ENCODE data around the gene PACRG.

Gene PACRG

DNA sequence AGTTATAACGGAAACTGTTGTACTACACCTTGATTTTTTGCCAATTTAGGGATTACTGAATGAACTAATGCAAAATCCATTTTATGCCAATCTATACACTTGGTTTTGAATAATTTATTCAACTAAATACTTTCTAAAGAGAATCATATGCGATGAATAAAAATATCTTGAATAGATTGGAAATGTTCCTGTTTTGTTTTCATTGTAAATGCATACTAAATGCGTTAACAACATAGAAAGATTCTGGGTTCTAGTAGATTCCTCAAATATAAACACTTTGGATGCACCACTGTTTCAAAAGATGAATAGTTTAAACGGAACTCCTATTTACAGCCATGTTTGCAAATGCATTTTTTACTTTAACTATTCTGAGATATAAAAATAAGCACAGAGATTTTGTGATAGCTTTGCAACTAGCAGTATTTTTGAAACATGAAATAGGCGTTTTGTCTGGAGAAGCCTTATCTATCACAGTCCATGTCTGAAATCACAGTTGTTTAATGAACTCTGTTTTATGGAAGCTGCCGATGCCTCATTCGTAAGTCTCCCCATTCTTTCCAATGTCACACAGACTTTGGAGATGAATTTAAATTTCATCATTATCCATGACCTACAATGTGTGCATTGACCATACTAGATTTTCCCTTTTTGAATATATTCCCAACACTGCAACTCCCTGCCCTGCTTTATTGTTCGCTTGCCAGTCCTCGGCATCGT is 409.1 kb downstream of the PACRG start:
- no peak for DNase-seq (ENCODE audit: low read depth in 2 of 2)

DNA sequence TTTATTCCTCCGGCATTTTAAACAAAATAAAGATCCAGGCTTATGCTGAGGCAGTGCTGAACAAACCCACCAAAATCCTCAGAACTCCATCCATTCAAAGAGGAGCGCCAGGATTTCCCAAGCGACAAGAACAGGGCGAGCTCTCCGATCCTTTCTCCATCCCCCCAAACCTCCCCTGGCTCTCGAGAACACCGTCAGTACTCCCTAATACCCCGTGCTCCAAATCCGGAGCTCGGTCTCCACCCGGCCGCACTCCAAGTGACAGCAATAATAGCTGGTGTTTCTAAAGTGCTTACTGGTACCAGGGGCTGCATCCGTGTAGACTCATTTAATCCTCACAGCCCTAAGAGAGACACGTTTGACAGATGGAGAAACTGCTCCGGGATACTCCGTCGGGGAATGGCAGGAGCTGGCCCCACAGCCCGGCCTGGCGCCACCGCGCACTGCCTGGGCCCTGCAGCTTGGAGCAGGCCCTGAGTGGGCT is 409.7 kb downstream of the PACRG start:
- no peak for DNase-seq (ENCODE audit: low read depth in 2 of 2)

DNA sequence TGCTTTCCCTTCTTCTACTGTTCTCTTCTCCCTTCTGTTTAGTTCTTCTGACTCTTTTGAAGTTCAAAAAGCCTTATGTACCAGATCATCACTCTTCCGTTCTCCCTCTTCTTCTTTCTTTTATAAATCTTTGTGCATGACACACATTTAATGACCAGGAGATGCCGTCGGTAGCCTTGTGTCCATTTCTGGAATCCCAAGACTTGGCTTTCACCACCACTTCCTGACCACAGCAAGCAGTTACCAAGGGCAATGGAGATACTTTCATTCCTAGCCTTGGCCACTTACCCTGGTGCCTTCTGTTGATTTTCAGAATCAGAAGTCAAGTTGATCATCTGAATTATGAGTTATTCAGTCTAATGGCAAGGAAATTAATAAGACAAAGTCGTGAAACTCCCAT is 418.3 kb downstream of the PACRG start:
- DNase-seq (ENCODE audit: low read depth in 2 of 2), result no peak

DNA sequence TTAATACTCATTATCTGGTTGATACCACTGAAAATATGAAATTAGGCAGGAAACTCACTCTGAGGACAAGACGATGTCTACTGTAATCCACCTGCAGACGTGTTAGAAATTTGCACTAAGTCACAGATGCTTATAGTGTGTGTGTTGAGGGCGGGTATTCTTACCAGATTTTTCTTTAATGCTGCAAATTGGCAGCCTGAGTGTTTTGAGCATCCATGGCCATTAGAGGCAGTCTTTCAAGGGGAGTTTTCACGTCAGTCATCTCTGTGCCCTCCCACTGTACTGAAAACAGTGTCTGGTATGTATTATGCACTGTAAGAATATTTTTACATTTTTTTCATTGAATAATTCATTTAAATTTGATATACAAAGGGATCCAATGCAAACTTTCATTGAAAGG is 420.2 kb downstream of the PACRG start:
- no peak for DNase-seq (ENCODE audit: low read depth in 2 of 2)

DNA sequence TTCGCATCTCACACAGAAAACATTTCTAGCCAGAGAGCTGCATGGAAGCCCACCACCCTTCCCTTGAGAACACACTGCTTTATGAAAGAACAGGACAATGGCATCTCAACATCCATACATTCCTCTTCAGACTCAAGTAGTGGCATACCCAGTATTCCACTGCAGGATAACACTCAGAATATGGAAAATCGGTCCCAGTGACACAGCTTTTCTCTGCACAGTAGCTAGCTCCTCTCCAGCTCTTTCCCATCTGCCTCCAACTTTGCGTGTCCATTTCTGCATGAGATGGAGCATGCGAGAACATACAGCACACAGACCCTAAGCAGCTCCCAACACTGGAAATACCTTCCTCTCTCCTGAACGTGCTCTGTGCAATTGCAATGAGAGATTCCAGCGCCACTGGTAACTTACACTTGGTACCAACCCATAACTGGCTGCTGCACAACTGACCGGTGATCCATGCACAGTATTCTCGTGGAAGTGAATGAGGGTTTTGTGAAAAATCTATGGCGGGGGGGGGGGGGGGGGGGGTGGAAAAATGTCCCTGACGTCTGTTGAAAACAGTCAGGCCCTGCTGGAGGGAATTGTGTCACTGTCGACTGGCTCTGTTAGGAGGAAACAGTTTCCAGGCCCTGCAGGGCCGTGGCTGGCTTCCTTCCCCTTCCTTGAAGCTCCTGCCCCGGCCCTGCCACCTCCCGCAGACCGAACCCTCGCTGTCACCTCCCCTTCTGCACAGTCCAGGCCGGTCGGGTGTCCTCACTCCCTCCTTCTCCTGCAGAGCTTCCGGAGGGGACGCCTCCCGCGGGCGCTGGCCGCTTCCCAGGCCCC is 420.9 kb downstream of the PACRG start:
- DNase-seq (ENCODE audit: low read depth in 2 of 2), result no peak

DNA sequence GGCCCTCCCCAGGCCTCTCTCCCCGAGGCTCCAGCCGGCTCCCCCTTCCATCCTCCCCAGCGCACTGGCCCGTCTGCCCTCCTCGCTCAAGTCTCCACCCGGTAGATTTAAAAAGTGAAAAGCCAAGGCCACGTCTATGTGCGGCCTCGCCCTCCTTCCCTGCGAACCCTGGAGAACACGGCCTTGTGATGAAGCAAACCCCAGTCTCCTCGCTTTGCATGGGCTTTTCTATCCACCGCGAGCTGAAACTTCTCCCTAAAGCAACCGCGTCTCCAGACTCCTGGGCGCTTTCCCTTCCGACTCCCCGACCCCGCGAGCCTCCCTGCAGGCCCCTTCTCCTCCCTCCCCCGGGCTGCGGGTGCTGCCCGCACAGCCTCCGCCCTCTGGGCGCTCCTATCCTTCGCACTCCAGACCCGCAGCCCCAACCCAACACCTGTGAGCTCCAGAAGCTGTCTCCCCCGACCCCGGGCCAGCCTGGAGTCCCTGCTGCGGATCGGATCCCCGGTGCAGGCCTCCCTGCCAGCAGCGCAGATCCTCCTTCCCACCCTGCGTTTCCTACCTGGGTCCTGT is 421.6 kb downstream of the PACRG start:
- no peak for DNase-seq (ENCODE audit: low read depth in 2 of 2)

DNA sequence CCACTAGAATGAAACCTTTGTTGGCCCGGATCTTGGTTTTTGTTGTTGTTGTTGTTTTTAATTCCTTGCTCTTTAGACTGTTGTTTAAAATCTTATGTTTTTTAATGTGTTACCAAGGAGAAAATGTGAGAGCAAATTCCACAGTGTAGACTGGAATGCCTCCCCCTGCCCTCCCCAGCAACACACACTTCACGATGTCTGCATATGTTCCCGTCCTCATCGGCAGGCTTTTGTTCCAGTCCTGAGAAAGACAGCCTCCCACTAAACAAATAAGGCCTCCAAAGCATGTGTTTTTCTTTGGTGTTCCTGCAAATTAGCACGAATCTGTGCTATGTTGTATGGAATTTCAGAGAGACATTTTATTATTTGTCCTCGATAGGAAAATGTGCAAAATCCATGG is 423.4 kb downstream of the PACRG start:
- no peak for DNase-seq (ENCODE audit: low read depth in 2 of 2)

DNA sequence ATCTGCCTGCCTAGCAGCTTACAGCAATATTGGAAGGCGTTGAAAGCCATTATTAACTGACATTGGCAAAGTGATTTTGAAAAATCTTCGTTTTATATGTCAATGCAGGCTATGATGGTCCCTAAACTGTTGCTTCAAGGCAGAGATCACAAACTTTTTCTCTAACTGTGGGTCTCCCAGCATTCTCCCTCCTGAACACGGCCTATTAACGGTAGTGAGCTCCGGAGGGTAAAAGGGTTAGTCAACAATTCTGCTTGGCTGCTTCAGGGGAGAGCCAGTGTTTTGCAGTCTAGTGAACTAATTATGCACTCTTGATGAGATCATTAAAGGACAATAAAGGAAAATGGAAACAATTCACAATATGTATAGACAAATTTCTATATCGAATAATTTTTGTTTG is 424.9 kb downstream of the PACRG start:
- no peak for DNase-seq (ENCODE audit: low read depth in 2 of 2)

DNA sequence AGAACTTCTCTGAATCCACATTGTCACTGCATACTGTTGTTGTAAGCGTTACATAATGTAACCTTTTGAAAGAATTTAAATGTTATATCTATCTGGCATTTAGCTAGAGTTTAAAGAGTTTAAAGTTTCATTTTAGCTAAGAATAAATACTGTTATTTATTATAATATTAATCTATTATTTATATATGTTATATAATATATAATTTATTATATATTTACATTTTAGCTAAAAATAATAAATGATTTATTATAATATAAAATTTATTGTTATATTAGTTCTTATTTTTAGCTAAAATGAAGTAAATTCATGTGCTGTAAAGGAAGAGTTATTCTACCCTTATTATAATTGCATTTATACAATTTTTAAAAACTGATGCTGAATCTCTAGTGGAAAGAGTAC is 431.3 kb downstream of the PACRG start:
- DNase-seq (ENCODE audit: low read depth in 2 of 2), result no peak

DNA sequence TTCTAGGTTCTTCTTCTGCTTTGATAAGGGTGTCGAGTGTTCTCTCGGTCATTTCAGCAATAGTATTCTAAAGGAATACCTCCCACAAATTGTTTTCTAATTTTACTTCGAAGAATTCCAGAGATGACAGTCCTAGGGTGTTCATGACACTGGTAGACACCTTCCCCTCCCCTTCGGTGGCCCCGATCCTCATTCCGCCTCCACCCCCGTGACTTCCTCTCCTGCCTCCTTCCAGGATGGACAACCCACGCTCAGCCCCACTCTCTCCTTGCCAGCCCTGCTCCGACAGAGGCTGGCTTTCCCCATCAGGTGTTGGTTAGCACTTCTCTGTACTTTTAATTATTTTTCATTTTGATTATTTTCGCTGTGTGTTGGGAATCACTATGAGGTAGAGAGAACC is 431.9 kb downstream of the PACRG start:
- DNase-seq (ENCODE audit: low read depth in 2 of 2), result no peak

DNA sequence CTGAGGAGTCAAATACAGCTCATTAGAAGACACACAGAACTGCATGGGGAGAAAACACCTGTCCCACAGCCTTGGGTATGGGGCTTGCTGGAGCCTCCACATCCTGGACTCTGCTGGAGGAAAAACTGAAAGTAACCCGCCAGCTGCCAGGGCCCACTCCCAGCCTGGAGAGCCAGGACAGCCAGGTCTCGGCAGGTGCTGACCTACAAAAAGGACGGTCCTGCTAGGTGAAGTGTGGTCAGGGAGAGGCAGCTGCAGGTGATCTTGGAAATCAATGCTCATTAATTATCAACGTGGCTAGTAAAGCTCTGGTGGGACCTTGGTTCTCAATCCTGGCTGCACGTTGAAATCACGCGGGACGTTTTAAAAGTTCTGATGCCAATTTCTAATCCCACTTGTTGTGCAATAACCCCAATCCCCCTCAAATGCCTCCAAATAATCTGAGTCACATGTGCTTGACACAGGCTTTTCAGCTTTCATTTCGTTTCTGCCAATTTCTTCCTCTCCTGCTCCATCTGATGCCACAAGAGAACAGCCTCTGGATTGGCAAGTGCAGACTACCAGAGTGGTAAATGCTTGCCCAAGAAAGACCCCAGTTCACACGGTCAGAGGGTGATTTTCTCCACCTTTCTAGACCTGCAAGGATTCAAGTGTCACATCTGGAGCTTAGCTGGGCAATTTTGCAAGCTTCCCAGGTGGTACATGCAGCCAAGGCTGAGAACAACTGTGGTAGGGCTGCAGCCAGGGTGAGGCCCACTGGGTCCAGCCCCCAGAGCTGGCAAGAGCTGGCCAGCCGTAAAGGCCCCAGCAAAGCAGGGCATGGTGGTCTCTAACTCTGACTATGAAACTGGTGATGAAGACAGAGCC is 434.5 kb downstream of the PACRG start:
- DNase-seq (ENCODE audit: low read depth in 2 of 2), result no peak

DNA sequence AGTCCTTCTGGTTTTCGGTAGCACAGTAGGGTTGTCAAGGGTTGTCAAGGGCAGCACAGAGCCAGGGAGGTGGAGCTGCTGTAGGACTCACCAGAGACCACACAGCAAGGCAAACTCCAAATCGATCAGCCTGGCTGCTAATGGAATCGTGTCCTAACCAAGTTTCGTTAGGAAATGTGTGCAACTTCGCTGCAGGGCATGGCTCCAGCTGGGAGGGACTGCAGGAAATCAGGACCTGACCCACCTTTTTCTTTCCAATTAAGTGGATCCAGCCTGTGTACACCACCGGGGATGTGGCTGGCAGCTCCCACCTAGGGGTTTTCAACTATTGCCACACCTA is 435.1 kb downstream of the PACRG start:
- DNase-seq (ENCODE audit: low read depth in 2 of 2), result no peak

DNA sequence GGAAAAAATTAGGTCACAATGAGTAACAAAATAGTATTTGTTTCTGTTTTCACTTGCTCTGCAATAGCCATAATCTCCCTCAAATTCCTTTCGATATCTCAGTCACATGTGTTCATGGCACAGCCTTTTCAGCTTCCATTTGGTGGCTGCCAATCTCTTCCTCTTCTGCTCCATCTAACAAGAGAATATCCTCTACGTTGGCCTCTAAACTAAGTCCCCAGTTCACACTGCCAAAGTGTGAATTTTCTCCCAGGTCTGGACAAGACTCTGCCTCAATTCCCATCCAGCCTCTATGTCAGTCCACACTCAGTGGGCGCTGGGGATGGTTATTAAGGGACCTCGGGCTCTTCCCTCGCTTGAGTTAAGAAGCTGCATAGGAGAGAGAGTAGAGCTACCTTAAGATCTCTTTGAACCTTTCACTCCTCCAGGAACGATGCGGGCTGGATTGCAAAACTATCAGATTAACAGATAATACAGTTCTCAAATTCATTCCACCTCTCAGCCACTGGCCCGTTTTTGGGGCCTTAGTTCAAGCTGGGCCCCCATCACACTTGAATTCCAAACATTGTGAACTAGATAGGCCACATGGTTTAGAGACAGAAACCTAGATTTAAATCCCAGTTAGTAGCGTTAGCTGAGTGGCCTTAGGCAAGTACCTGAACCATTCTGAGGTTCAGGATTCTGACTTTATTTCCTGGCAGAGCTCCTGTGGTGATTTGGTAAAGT is 436.6 kb downstream of the PACRG start:
- no peak for DNase-seq (ENCODE audit: low read depth in 2 of 2)

DNA sequence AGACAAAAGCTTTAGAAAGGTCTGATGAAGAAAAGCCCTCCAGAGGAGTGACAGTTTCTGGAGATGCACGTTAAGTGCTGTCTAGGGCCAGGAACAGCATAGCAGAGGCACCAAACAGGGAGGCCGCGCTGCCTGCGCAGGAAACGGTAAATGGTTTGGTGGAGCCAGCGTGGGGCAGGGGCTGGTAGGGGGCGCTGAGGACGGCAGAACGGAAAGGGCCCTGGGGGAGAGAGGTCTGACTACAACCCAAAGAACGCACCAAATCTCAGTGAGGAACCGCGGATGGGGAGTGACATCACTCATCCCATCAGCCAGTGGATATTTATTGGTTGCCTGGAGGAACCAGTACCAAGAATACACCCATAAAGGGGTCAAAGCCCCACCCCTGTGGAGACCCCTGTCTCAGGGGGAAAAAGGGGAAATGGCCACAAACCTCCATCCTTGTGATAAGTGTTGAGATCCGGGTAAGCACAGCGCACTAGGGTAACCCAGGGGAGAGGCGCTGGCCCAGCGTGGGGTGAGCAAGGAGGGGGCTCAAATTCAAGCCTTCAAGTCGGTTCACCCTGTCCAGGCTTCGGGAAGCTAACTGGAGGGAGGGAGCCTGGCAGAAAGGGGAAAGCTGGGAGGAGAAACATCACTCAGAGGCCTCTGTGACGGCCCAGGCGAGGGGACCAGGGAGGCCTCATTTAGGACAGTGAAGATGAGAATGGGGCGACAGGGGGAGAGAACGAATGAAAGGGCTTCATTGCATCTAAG is 437.6 kb downstream of the PACRG start:
- DNase-seq (ENCODE audit: low read depth in 2 of 2), result no peak

DNA sequence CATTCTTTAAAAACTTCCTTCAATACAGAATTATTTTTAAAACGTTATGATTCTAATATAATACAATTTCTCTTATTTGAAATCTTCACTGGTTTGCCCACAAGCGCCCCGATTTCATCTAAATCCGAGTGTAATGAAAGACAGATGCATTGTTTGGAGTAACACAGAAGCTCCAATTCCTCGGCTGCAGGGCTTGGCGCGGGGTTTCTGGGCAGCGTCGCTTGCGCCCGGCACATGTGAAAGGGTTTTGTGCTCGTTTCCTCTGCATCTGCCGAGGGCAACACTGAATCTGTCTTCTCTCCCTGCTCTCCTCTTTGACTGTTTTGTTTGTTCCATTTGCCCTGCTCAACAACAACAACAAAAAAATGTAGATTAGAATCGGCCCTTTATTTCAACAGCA is 438.1 kb downstream of the PACRG start:
- no peak for DNase-seq (ENCODE audit: low read depth in 2 of 2)

DNA sequence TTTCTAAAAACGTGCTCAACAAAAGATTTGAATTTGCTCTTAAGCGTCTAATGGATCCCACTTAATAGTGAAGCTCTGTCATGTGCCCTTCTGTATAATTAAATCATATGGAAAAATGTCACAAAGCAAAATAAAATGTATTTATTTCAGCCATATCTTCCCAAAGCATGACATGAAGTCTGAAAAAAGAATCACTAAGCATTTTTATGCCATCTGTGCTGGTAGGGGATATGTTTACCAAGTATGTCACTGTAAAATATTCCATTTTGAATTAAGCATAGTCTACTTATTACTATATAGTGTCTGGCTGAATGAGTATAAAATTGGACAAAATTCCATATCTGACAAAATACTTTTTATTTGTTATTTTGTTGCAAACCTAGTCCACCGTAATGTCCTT is 438.7 kb downstream of the PACRG start:
- no peak for DNase-seq (ENCODE audit: low read depth in 2 of 2)

DNA sequence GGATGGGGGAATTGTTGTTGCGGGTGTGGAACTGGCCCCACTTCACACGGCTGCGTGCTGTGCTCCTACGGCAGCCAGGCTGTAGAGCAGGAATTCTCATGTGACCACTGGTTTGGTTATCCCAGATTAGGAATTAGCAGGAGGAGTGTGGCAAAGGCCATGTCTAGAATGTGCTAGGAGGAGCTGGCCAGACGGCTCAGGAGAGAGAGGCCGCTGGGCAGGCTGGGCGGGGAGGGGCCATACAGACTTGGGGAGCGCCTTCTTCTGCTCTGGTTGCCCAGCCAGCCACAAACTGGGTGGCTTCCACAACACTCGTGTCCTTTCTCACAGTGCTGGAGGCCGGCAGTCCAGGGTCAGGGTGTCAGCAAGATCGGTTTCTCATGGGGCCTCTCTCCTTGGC is 441.7 kb downstream of the PACRG start:
- DNase-seq (ENCODE audit: low read depth in 2 of 2), result no peak

DNA sequence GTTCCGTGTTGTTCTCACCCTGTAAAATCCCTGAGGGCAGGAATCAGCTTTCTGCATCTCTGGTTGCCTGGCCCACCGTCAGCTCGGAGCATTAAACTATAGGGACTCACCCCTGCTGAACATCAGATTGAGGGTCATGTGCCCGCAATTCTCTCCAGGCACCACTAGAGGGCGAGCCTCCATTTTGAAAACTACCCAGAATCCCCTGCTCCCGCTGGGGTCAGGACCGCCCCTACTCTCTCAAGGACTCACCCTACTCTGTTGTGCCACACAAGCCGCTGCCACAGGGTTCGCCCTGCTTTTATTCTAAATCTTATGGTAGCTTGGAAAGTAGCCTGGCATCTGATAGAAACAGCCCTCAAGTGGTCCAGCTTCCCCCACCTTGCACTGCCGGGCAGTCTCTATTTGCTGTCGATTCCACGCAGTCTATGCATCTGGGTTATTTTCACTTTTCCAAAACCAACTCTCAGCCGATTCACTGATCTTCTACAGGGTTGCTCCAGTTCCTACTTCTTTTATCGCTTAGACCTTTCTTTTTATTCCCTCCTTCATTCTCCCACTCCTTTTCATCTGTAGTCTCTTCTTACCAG is 442.6 kb downstream of the PACRG start:
- DNase-seq (ENCODE audit: low read depth in 2 of 2), result peak; percentile 6

DNA sequence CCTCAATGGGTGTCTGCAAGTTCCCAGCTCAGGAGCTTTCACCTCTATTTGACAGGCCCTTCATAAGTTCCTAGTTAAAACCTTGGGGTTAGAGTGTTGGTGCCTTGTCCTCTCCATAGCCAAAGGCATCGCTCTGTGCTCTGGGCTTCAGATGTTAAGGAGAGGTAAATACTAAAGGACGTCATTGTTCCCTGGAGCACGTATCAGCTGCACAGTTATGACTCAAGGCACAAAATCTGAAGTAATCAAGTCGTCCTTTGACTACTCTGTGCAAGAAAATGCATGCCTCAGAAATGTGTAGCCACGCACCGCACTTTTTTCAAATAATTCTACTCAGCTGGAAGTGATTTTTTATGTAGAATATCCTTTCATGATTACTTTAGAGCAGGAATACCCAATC is 446.0 kb downstream of the PACRG start:
- no peak for DNase-seq (ENCODE audit: low read depth in 2 of 2)

DNA sequence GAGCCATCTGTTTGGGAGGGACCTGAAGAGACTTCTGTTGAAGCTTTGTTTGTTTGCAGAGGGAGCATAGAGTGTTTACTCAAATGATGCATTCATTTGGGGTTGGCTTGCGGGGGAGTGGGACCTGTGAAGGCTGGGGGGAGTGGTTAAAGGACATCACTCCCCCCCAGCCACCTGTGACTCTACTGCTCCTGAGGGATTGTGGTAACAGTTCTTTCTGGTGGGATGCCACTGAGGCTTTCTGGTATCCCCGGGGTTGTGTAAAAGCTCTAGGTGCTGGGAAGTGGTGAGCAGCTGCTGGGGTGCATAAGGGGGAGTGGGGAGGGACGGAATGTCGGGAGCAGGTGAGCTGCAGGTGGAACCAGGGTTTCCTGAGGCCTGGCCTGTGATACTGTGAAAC is 447.5 kb downstream of the PACRG start:
- no peak for DNase-seq (ENCODE audit: low read depth in 2 of 2)

Data from activated CD4-positive, alpha-beta T cell treated with anti-CD3 and anti-CD28 coated beads for 24 hours (primary cell).